Omental fat pad (tissue), 4 donors: ENCODE measurements around the gene RFPL4A. TPM values are rescaled to one million over a fixed set of nuclear protein-coding genes. Genes with fewer than 3 reads are reported as not detected.

Source experiments
- ATAC-seq: fragments of 150-250 bp; one replicate; pipeline ENCODE4 v1.9.1; 2016; ENCODE audit warnings: mild to moderate bottlenecking, moderate library complexity; ENCODE audit not compliant: low FRiP score
- DNase-seq: peaks from one replicate; pipeline ENCODE4 v3.0.0-alpha.2; 2019; ENCODE audit warnings: low spot score
- CTCF ChIP-seq, 3 donors: fragments of 450-650 bp; IDR thresholded peaks; one replicate each; pipeline ENCODE4 v1.5.1; 2016 to 2017; ENCODE audit warnings: antibody characterized with exemption in 3 of 3, mild to moderate bottlenecking in 3 of 3, moderate library complexity in 2 of 3
- total RNA-seq, 4 donors: library from RNA; depleted of rRNA; stranded (reverse); fragments of >200 nt; gene quantifications; one replicate each; pipeline ENCODE4 v1.1.0, GENCODE V29; 2016

RFPL4A gene
- total RNA-seq, 4 donors from 2014 or later: not detected

- DNase-seq (no peak), ATAC-seq (no peak)
- no peak for TF ChIP-seq CTCF (IDR thresholded peaks at IDR 0.05)
These were observed 52.4 kb downstream of the RFPL4A start for GRCh38 chr19:55811340-55811739.

GRCh38 chr19:55812449-55812848, 53.6 kb downstream of the RFPL4A start:
- DNase-seq: no peak
- no peak for ATAC-seq
- no peak for TF ChIP-seq CTCF (IDR thresholded peaks at IDR 0.05)

Other genes with a start within 250 kb of the RFPL4A start
- under 1 TPM in 1 of 4 donors, not detected in 3; 0.56 TPM for gene SBK2, start 222.0 kb upstream of the RFPL4A start, total RNA-seq
- gene SBK3, start 213.6 kb upstream of the RFPL4A start, total RNA-seq: 1 to 10 TPM in 1 of 4 donors, under 1 TPM in 2, not detected in 1; 0.36 to 1.5 (median 0.79) TPM
- gene ZNF579, start 178.2 kb upstream of the RFPL4A start, total RNA-seq: 1 to 10 TPM; 1.3 to 4.0 (median 2.3) TPM
- gene FIZ1, start 159.6 kb upstream of the RFPL4A start, total RNA-seq: 1 to 10 TPM; 4.2 to 7.1 (median 5.0) TPM
- 10 to 100 TPM; 15.6 to 27.5 (median 17.4) TPM for gene ZNF524, start 158.8 kb upstream of the RFPL4A start, total RNA-seq
- gene ZNF865, start 153.4 kb upstream of the RFPL4A start, total RNA-seq: 1 to 10 TPM; 2.2 to 6.3 (median 3.8) TPM
- 1 to 10 TPM; 2.5 to 3.8 (median 3.2) TPM for gene ZNF784, start 134.5 kb upstream of the RFPL4A start, total RNA-seq
- gene ZNF580, start 118.1 kb upstream of the RFPL4A start, total RNA-seq: 10 to 100 TPM; 11.4 to 20.5 (median 13.8) TPM
- 10 to 100 TPM in 3 of 4 donors, 1 to 10 TPM in 1; 9.9 to 15.0 (median 11.9) TPM for gene ZNF581, start 115.4 kb upstream of the RFPL4A start, total RNA-seq
- 10 to 100 TPM in 3 of 4 donors, 1 to 10 TPM in 1; 9.8 to 15.2 (median 11.0) TPM for gene CCDC106, start 110.9 kb upstream of the RFPL4A start, total RNA-seq
- 100 to 1,000 TPM in 2 of 4 donors, 10 to 100 TPM in 2; 55.2 to 132 (median 86.1) TPM for gene U2AF2, start 104.1 kb upstream of the RFPL4A start, total RNA-seq
- 10 to 100 TPM; 56.4 to 82.3 (median 62.0) TPM for gene EPN1, start 83.9 kb upstream of the RFPL4A start, total RNA-seq
- gene NLRP9, start 20.7 kb upstream of the RFPL4A start, total RNA-seq: not detected
- not detected for gene RFPL4AL1, start 10.0 kb downstream of the RFPL4A start, total RNA-seq
- gene NLRP11, start 72.9 kb downstream of the RFPL4A start, total RNA-seq: not detected
- not detected for gene NLRP4, start 77.4 kb downstream of the RFPL4A start, total RNA-seq
- gene NLRP13, start 173.2 kb downstream of the RFPL4A start, total RNA-seq: not detected
- not detected for gene NLRP8, start 188.7 kb downstream of the RFPL4A start, total RNA-seq
- not detected for gene NLRP5, start 227.7 kb downstream of the RFPL4A start, total RNA-seq